HG02763 (cell line): ENCODE measurements around the gene SDS.
A peak's percentile ranks its signal among the peaks of the same experiment; 100 is the strongest.

Experiments used
- ATAC-seq: cut with Tn5 transposase; IDR thresholded peaks from one replicate; pipeline ENCODE4 v1.9.1; 2021; ENCODE audit warnings: mild to moderate bottlenecking, moderate library complexity; ENCODE audit not compliant: unreplicated experiment

SDS gene

GRCh38 chr12:113425960-113426453, 22.3 kb upstream of the SDS start:
- ATAC-seq: no peak

GRCh38 chr12:113424915-113425823, 21.5 kb upstream of the SDS start:
- no peak for ATAC-seq

DNA sequence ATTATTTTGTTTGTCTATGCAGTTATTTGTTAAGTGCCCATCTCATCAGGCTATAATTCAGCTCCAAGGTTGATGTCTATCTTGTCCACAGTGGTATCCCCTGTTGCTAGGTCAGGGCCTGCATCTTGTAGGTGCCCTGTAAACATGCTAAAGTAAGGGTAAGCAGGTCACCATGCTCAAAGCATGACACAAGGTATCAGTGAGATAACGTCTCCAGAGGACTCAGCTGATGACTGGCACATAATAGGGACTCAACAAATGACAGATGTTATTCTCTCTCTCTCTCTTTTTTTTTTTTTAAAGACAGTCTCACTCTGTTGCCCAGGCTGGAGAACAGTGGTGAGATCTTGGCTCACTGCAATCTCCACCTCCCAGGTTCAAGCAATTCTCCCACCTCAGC, 20.8 kb upstream of the SDS start:
- ATAC-seq: no peak

DNA sequence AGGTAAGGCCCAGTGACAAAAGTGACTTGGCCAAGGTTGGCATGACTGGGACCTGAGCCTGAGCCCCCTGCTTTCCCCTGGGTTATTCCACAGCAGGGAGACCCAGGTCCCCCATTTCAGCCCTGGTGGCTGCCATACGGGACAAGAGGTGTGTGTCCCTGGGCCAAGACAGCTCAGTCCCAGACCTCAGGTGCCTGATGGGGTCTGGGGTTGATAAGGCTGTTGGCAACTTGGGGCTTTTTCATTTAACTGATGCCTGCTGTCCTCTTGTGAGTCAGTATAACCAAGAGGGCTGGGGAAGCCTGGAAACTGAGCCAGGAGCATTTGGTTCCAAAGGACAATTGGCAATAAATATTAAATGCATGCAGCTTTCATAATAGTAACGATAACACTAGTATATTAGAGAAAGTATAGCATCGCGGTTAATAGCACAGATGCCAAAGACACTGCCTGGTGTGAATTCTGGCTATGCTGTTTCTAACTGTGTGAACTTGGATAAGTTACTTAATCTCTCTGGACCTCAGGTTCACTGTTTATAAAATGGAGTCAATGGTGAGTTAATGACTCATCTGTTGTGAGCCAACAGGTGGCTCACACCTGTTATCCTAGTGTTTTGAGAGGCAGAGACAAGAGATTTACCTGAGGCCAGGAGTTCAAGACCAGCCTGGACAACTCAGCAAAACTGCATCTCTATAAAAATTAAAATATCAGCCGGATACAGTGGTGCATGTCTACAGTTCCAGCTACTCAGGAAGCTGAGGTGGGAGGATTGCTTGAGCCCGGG, 19.4 kb upstream of the SDS start:
- no peak for ATAC-seq

DNA sequence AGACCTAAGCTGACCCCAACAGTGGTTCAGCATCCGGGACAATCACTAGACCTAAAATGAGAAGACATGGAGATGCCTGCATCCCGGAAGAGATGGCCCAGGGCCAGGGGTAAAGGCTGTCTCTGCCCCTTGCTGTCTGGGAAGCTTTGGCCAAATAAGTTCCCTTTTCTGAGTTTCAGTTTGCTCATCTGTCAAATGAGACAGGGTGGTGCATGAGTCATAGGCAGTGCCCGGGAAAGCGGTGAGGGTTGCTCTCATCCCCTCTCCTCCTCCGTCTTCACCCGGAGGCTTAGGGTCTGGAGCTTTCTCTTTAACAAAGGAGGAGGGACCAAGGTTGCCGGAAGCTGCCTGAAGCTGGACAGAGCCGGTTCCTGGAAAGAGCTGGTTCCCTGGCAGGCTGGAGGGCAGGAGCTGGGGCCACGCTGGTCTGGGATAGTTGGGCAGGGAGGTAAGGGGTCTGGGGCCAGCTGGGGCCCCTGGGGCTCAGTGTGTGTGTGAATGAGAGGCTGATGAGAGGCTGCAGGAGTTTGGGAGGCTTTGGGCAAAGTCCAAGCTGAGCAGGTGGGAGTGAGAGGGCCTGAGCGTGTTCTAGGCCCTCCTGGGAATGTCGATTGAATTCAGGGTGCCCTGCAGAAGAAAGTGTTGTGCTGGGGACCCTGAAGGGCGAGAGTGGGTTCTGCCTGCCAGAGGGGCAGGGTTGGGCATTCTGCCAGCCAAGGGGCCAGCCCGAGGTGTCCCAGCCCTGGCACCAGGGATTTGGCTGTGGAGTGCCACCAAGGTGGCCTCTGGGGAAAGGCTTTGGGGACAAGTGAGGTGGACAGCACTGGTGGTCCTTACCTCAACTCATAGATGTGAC, 18.6 kb upstream of the SDS start, which contains the start of gene SDSL:
TSS of gene SDSL (plus strand) at position 351 of the 856 bp plus-strand sequence. CDS start 5,603 bp downstream, outside the sequence.
- peak; percentile 85 for ATAC-seq

GRCh38 chr12:113420996-113421595, 17.4 kb upstream of the SDS start:
- ATAC-seq: no peak

DNA sequence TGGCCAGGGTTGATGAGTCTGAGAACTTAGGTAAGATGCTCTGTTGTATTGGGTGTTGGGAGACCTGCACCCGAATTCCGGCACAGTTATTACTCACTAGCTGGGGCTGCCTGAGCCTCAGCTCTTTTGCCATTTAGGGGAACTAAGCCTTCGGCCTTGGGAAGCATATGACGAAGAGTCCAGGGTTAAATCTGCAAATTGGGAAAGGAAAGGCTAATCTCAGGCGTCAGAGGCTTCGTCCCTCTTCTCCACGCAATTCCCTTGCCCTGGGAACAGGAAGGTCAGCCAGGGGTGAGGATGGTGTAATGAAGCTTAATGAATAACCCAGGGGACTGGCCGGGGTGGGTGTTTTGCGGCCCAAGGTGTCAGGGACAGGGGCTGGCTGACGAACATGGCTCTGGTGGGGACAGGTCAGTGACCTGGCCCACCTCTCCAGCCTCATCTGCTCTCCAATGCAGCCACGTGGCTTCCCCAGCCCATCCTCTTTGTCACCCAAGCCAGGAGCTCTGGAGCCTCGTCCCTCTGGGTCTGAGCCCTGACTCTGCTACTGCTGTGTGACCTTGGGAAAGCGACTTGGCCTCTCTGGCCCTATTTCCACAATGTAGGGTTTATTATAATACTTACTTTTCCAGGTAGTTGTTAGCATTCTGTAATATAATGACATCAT, 14.7 kb upstream of the SDS start:
- ATAC-seq: no peak

DNA sequence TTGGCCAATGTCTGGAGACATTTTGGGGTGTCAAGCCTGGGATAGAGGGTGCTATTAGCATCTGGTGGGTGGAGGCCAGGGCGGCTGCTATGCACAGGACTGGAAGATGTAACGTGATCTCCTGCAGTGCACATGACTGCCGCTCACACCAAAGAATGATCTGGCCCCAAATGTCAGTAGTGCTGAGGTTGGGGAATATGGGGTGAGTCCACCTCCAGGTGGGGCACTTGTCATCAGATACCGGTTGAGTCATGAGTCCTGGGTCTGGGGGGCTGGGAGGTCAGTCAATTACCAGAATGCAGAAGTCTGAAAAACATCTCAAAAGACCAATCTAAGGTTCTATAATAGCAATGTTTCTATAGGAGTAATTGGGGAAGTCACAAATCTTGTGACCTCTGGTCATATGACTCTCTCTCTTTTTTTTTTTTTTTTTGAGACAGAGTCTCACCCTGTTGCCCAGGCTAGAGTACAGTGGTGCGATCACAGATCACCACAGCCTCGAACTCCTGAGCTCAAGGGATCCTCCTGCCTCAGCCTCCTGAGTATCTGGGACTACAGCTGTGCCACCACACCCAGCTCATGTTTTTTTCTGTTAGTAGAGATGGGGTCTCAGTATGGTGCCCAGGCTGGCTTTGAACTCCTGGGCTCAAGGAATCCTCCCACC, 12.5 kb upstream of the SDS start:
- ATAC-seq: no peak

DNA sequence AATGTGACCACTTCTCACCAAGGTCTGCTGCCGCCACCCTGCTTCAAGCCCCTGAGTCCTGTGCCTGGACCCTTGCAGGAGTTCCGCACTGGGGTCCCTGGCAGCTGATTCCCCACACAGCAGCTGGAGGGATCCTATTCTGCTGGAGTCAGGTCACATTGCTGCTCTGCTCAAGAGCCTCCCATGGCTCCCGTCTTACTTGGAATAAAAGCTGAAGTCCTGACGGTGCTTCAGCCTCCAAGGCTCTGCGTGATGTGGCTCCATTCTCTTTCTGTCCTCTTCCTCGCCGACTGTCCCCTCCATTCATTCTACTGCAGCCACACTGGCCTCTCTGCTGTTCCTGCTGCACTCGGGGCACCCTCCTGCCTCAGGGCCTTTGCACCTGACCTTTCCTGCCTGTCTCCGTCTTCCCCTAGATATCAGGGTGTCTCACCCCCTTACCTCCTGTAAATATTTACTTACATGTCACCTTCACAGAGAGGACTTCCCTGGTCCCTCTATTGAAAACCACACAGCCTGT, 10.9 kb upstream of the SDS start:
- no peak for ATAC-seq

DNA sequence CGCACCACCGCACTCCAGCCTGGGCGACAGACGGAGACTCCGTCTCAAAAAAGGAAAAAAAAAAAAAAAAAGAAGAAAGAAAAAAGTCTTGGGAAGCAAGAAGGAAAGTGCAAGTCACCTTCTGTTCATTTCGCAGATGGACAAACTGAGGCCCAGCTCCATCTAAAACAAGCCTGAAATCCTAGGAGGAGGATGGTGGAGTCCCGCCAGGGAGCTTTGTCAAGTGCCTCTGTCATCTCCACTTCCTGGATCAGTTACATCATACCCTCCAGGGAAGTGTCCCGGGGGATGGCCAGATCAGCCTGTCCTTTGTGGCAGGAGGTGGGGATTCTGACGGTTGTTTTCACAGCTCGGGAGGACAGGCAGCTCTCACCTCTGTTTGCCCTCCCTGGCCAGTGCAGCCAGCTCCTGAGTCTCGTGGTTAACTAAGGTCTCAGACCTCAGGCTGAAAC, 9.8 kb upstream of the SDS start:
- no peak for ATAC-seq

- ATAC-seq: no peak
These were observed 5.9 kb upstream of the SDS start for GRCh38 chr12:113409462-113410124.

GRCh38 chr12:113408756-113409298, 5.1 kb upstream of the SDS start:
- ATAC-seq: no peak

GRCh38 chr12:113407931-113408600, 4.4 kb upstream of the SDS start:
- no peak for ATAC-seq

DNA sequence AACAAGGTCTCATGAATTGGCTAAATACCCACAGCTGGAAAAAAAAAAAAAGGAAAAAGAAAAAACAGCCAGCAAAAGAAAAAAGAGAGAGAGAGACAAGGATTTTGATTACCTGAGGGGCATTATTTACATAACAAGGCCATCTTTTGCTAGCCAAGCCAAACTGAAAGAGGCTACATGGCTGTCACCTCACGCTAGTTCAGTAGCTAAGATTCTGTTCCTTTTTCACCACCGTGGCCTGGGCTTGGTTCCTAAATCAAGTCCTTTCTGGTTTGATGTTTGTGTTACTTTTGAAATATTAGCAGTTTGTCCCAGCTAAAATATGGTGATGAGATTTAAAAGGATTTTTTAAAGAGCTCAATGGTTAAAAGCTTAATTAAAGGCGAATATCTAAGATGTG, 2.0 kb upstream of the SDS start:
- ATAC-seq: no peak

DNA sequence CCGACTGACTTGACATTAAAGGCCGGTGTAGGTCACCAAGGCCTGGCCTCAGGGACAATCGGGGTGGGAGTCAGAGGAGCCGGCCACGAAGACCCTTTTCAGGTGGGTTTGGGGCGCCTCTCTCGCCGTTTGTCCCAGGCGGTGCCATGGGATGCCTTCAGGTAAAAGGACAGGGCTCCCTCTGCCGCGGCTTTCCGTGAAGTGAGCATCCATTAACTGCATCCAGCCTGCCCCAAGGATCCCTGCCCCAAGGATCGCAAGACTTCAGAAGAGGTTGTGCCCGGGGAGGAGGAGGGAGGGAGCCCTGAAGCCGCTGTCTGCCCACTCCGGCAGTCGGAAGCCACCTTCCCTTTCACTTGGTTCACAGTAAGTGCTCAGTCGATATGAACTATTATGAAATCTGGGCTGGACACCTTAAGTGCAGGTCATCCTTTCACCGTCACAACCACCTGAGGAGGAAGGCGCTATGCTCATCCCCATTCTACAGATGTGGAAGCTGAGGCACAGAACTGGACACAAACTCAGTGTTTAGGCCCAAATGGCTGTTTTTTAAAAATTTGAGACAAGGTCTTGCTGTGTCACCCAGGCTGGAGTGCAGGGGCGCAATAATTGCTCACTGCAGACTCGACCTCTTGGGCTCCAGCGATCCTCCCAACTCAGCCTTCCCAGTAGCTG, 964 bp downstream of the SDS start:
- no peak for ATAC-seq

- no peak for ATAC-seq
These were observed 2.4 kb downstream of the SDS start for GRCh38 chr12:113401066-113402000.
